GM13976 (cell line): ENCODE measurements around the gene RAB27A.
A peak's percentile ranks its signal among the peaks of the same experiment; 100 is the strongest.

Experiments
- DNase-seq: peaks from one replicate; pipeline ENCODE4 v3.0.0; 2012; ENCODE audit warnings: low spot score
- in situ Hi-C: fragments of 300-500 bp; cut with MboI; formaldehyde crosslinking; loops from one replicate; pipeline ENCODE4 v1.12.0; 2022; ENCODE audit warnings: low sequenced_read_pairs, mixed read lengths, inconsistent platforms; ENCODE audit not compliant: unreplicated experiment
- TF ChIP-seq, protein P1 (sequence below): IDR thresholded peaks from 2 replicates; pipeline ENCODE4 v1.5.1; 2012; ENCODE audit warnings: borderline replicate concordance, mild to moderate bottlenecking; ENCODE audit not compliant: insufficient read depth; ENCODE audit errors: extremely low read depth, missing control alignments, control extremely low read depth

Gene RAB27A

DNA sequence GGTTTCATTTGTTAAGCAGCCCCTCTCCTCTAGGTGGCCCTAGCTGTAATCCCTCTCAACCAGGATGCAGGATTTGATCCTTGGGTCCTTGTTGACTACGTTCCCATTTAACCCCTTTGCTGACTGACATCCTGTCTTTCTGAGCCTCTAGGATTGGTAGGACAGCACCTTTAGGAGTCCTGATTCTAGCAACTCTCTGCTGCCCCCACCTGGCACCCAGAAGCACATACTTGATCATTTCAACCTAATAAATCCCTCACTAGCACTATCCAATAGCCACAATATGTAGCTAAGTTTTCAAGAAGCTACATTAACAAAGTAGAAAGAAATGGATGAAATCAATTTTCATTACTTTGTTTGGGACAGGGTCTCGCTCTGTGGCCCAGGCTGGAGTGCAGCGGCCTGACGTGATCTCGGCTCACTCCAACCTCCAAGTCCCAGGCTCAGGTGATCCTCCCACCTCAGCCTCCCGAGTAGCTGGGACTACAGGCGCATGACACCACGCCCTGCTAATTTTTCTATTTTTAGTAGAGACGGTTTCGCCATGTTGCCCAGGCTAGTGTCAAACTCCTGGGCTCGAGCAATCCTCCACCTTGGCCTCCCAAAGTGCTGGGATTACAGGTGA lies 121.2 kb downstream of the RAB27A start:
- TF ChIP-seq, protein P1, sequence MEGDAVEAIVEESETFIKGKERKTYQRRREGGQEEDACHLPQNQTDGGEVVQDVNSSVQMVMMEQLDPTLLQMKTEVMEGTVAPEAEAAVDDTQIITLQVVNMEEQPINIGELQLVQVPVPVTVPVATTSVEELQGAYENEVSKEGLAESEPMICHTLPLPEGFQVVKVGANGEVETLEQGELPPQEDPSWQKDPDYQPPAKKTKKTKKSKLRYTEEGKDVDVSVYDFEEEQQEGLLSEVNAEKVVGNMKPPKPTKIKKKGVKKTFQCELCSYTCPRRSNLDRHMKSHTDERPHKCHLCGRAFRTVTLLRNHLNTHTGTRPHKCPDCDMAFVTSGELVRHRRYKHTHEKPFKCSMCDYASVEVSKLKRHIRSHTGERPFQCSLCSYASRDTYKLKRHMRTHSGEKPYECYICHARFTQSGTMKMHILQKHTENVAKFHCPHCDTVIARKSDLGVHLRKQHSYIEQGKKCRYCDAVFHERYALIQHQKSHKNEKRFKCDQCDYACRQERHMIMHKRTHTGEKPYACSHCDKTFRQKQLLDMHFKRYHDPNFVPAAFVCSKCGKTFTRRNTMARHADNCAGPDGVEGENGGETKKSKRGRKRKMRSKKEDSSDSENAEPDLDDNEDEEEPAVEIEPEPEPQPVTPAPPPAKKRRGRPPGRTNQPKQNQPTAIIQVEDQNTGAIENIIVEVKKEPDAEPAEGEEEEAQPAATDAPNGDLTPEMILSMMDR, result peak; percentile 85
- in situ Hi-C loops, result no loop called here
- peak; percentile 73 for DNase-seq

DNA sequence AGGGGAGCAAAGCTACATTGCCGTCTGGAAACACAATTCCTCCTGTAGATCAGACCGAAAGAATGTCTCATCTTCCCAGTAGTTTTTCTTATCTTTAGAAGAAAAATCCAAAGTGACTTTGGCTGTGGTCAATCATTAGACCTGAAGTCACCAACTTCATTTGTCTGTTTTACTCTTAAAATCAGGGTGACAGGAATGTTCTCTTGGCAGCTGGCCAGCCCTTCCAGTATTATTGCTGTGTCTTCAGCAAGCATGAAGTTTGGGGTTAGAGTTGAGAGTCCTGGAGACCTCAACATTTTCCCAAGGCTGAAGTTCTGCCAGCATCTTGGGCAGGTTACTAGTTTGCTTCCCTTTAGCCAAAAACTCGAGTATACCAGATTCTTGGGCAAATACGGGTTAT lies 125.3 kb downstream of the RAB27A start:
- TF ChIP-seq, protein P1, result no peak
- in situ Hi-C loops, result no loop called here

More for the DNA sequence above, 125.3 kb downstream of the RAB27A start:
- no peak for DNase-seq
